ENCODE data around the gene CCNE1. TPM values are rescaled to one million over a fixed set of nuclear protein-coding genes. Genes with fewer than 3 reads are reported as not detected.

Gene CCNE1
- 10 to 100 TPM; 39.3 to 41.9 TPM for total RNA-seq

DNA sequence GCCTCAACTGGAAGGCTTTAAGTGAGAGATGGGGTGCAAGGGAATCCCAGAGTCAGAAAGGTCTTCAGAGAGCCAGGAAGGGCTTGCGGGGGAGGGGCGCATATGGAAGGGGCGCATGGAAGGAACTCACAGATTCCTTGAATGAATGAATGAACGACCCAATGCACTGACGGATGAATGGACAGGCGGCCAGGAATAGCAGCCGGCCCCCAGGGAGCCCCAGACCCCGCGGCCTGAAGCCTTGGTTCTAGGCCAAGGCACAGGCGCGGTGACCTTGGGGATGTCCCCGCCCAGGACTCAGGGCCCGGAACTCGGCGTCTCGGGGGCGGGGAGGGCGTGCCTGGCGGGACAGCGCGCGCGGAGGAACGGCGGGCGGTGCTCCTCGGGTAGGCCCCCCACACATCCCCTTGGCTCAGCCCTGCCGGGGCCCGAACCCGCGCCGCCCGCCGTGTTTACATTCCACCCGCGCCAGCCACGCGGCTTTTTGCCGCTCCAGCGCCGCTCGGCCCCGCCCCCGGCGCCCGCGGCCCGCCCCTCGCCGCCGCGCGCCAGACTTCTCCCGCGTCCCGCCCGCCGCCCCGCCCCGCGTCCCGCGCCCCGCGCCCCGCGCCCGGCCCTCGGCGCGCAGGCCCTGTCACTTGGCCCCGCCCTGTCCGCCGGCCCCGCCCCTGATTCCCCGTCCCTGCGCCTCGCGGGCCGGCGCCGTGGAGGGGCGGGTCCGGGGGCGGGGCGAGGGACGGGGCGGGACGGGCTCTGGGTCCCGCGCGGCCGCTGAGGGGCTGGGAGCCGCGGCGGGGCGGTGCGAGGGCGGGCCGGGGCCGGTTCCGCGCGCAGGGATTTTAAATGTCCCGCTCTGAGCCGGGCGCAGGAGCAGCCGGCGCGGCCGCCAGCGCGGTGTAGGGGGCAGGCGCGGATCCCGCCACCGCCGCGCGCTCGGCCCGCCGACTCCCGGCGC lies at the start of gene CCNE1:
Gene CCNE1, plus strand, starts transcription at position 867 of the 955 bp plus-strand sequence. CDS start 565 bp downstream, outside the sequence.
- peak within 1 kb of the TSS; percentile 90 to 94 for H3K4me3 Mint-ChIP-seq
- H3K27ac Mint-ChIP-seq = peak within 1 kb of the TSS; percentile 88
- peaks cover 27% of the 10 kb centered on the region for H3K4me1 Mint-ChIP-seq (ENCODE audit: low read depth)
- ATAC-seq (replicated peaks in 1 of 2) (peak; percentile 90 to 93), DNase-seq (peak; percentile 96 to 97)
- no peaks in the 10 kb centered on the region for H3K27me3 Mint-ChIP-seq (ENCODE audit: low read depth)
- peaks cover 4 to 10% of the 10 kb centered on the region in 2 donors for H3K36me3 Mint-ChIP-seq (ENCODE audit: insufficient read depth in 2 of 2)
- H3K9me3 Mint-ChIP-seq = no peaks in the 10 kb centered on the region

DNA sequence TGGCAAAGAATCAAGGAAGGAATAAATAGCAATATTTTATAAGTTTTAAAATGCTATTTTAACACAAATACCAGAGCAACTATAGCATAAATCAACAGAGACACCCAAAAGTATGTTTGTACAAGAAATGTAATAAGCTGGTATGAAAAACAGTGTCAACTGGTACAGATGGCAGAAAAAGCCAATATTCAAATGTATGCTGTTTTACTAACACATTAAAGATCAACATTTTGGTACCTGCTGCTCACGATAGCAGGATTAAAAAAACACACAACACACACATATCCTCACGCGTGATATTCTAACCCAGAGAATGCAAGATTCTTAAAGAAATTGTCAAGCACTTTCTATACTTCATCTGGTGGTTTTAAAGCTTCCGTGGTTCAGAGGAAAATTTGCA lies 48.6 kb upstream of the CCNE1 start:
- peaks cover 5% of the 10 kb centered on the region for H3K4me1 Mint-ChIP-seq (ENCODE audit: low read depth)
- no peaks in the 10 kb centered on the region for H3K36me3 Mint-ChIP-seq (ENCODE audit: insufficient read depth in 2 of 2)
- no peaks in the 10 kb centered on the region for H3K27me3 Mint-ChIP-seq (ENCODE audit: low read depth)
- H3K9me3 Mint-ChIP-seq = no peaks in the 10 kb centered on the region
- H3K27ac Mint-ChIP-seq = no peak overlapping the region
- no peak overlapping the region for H3K4me3 Mint-ChIP-seq
- ATAC-seq (replicated peaks in 1 of 2) (no peak), DNase-seq (no peak)

DNA sequence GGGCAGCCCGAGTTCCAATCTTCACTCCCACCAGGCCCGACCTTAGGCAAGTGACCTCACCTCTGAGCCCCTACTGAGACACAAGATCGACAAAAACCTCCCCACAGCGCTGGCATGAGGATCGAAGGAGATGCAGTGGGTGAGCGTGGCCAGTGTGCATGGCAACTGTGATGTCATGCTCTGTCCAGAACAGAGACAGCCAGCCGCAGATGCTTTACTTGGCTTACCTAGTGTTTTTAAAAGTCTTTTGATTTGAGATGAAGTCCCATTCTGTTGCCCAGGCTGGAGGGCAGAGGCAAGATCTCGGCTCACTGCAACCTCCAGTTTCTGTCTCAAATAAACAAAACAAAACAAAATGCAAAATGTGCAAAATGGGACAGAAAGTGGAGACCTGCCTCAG lies 47.4 kb upstream of the CCNE1 start:
- Mint-ChIP-seq H3K36me3 (ENCODE audit: insufficient read depth in 2 of 2) (no peaks in the 10 kb centered on the region), H3K27ac (no peak overlapping the region), H3K27me3 (ENCODE audit: low read depth) (no peaks in the 10 kb centered on the region), H3K4me1 (ENCODE audit: low read depth) (peaks cover 5% of the 10 kb centered on the region), H3K4me3 (no peak overlapping the region), H3K9me3 (no peaks in the 10 kb centered on the region)
- ATAC-seq (replicated peaks in 1 of 2) = no peak
- DNase-seq = no peak

DNA sequence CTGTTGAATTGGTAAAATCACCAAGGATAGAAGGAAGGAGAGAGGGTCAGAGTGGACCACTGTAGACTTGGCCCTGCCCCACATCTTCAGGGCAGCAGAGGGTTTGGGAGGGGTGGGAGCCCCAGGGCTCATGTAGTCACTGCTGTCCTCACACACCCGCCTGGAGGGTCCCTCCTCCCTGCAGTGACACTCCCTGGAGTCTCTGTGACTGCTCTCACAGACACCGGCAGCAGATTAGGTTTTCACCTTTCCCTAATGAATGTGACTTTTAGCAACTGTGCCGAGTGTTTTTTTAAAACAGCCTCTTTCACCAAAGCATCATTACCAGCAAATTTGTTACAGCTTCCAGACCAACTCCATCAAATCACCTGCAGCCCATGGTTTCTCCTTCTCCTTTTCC lies 45.7 kb upstream of the CCNE1 start:
- Mint-ChIP-seq H3K27me3 (ENCODE audit: low read depth) (no peaks in the 10 kb centered on the region), H3K9me3 (no peaks in the 10 kb centered on the region), H3K4me1 (ENCODE audit: low read depth) (no peaks in the 10 kb centered on the region), H3K27ac (no peak overlapping the region), H3K4me3 (no peak overlapping the region), H3K36me3 (ENCODE audit: insufficient read depth in 2 of 2) (no peaks in the 10 kb centered on the region)
- ATAC-seq (replicated peaks in 1 of 2) (no peak), DNase-seq (no peak)

DNA sequence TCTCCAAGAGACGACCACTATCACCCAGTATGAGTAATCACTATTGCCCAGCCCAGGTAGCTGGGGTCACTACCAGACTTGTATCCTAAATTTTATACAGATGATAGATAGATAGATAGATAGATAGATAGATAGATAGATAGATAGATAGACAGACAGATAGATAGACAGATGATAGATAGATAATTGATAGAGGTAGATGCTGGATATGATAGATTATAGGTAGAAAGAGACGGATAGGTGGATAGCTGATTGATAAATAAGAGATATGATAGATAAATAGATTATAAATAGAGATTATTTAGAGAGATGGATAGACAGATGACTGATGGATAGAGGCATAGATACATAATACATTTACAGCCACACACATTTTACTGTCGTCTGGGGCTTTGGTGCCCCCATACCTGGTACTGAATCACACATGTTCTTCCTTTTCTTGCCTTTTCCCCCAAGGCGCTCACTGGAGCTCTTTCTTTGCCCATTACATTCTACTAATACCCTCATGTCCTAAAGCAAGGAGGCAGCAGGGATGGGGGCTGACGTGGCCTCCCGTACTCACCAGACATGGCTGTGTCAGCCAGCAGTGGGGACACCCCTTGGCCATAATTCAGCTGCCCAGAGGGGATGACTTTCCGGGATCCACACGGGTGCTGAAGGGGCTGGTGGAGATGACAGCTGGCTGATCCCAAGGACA lies 44.6 kb upstream of the CCNE1 start:
- ATAC-seq (replicated peaks in 1 of 2) (no peak), DNase-seq (no peak)
- Mint-ChIP-seq H3K4me1 (ENCODE audit: low read depth) (peaks cover 7% of the 10 kb centered on the region), H3K27me3 (ENCODE audit: low read depth) (no peaks in the 10 kb centered on the region), H3K4me3 (no peak overlapping the region), H3K36me3 (ENCODE audit: insufficient read depth in 2 of 2) (no peaks in the 10 kb centered on the region), H3K9me3 (no peaks in the 10 kb centered on the region), H3K27ac (no peak overlapping the region)

DNA sequence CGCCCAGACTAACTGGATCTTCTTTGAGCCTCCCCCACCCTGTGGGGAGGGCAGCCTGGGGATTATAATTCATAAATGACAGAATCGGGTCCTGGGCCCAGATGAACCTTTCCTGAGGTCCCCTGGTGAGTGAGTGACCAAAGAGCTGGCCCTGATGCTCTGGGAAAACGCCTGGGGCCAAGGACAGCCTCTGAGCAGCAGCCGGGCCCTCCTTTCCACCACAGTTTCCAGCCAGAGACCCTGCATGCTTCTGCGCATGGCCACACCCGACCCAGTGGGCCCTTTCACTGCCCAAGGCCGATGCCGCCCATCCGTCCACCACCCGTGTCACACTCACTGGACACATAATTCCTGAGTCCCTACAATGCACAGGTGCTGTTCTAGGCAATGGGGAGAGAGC lies 43.6 kb upstream of the CCNE1 start:
- Mint-ChIP-seq H3K4me1 (ENCODE audit: low read depth) (peaks cover 7% of the 10 kb centered on the region), H3K36me3 (ENCODE audit: insufficient read depth in 2 of 2) (no peaks in the 10 kb centered on the region), H3K27me3 (ENCODE audit: low read depth) (no peaks in the 10 kb centered on the region)

DNA sequence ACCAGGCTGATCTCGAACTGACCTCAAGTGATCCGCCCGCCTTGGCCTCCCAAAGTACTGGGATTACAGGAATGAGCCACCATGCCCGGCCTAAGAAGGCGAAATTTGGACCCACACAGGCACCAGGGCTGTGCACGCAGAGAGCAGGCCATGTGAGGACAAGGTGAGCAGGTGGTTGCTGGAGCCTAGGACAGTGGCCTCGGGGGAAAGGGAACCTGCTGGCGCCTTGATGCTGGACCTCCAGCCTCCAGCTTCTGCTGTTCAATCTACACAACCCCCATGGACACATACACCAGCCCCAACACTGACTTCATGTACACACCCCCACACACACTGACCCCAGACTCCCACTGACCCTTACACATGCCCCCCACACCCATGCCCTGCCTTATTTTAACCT lies 41.8 kb upstream of the CCNE1 start:
- no peak for ATAC-seq (replicated peaks in 1 of 2)
- Mint-ChIP-seq H3K27me3 (ENCODE audit: low read depth) (no peaks in the 10 kb centered on the region), H3K9me3 (no peaks in the 10 kb centered on the region), H3K36me3 (ENCODE audit: insufficient read depth in 2 of 2) (no peaks in the 10 kb centered on the region), H3K27ac (no peak overlapping the region), H3K4me1 (ENCODE audit: low read depth) (peaks cover 7% of the 10 kb centered on the region), H3K4me3 (no peak overlapping the region)
- DNase-seq = no peak

More for the DNA sequence above, 43.6 kb upstream of the CCNE1 start:
- Mint-ChIP-seq H3K9me3 (no peaks in the 10 kb centered on the region), H3K4me3 (no peak overlapping the region), H3K27ac (no peak overlapping the region)
- DNase-seq (no peak), ATAC-seq (replicated peaks in 1 of 2) (no peak)

DNA sequence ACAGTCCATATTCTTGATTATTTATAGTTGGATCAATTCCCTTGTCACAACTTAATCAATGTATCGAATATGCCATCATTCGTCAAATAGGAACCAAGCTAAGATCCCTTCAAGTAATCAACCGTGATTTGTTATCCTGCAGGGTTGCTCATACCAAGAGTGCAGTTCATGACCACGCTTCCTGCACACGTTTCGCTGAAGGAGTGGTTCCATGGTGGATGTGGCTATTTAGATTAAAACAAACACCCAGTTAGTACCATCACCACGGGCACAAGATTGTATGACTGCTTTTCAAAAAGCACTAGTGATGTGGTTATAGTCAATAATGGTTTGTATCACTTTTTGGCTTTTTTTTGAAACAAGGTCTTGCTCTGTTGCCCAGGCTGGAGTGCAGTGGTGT lies 41.1 kb upstream of the CCNE1 start:
- peak; percentile 72 to 79 for ATAC-seq (replicated peaks in 1 of 2)
- peak; percentile 20 for DNase-seq
- Mint-ChIP-seq H3K4me3 (no peak overlapping the region), H3K36me3 (ENCODE audit: insufficient read depth in 2 of 2) (no peaks in the 10 kb centered on the region), H3K9me3 (no peaks in the 10 kb centered on the region), H3K4me1 (ENCODE audit: low read depth) (peaks cover 7% of the 10 kb centered on the region), H3K27me3 (ENCODE audit: low read depth) (no peaks in the 10 kb centered on the region), H3K27ac (no peak overlapping the region)

DNA sequence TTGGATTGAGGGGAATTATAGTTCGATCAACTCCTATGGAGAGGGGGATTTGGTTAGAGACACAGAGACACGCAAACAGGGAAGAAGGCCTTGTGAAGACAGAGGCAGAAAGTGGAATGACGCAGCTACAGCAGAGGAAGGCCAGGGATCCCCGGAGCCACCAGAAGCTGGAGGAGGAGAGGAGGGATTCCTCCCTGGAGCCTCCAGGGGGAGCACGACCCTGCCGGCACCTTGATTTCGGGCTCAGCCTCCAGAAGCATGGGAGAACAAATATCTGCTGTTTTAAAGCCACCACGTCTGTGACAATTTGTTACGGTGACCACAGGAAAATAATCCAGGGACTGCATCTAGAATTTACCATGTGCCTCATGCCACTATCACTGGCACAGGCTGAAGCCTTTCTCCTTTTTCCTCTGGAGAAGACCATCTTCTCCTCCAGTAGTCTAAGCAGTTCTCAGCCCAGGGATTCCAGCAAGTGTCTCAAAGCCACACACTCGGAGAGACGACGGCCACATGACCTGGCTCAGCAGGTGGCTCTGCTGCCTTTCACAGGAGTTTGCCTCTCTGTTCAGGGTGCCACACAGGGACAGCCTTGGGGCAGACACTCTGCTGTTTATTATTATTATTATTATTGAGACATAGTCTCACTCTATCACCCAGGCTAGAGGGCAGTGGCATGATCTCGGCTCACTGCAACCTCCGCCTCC lies 39.9 kb upstream of the CCNE1 start:
- Mint-ChIP-seq H3K27me3 (ENCODE audit: low read depth) (no peaks in the 10 kb centered on the region), H3K27ac (no peak overlapping the region), H3K4me3 (no peak overlapping the region), H3K9me3 (no peaks in the 10 kb centered on the region), H3K4me1 (ENCODE audit: low read depth) (peaks cover 7% of the 10 kb centered on the region), H3K36me3 (ENCODE audit: insufficient read depth in 2 of 2) (no peaks in the 10 kb centered on the region)
- DNase-seq (peak; percentile 13 to 31), ATAC-seq (replicated peaks in 1 of 2) (no peak)

DNA sequence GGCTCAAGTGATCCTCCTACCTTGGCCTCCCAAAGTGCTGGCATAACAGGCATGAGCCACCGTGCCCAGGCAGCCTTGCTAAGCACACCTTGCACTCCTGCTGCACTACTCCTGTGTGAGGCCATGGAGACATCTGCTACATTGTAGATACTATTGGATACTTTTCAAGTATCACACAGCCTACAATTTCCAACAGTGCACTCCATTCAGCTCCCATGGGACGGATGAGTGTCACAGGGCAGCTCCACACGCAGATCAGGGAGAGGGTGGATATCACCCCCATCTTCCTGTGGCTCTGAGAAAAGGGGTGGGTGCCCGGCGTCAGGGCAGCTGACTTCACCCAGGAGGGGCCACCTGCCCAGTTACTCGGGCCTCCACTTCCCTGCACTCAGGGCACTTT lies 39.1 kb upstream of the CCNE1 start:
- no peaks in the 10 kb centered on the region for H3K9me3 Mint-ChIP-seq
- no peaks in the 10 kb centered on the region for H3K36me3 Mint-ChIP-seq (ENCODE audit: insufficient read depth in 2 of 2)
- DNase-seq = no peak
- no peak for ATAC-seq (replicated peaks in 1 of 2)
- no peaks in the 10 kb centered on the region for H3K27me3 Mint-ChIP-seq (ENCODE audit: low read depth)
- H3K4me1 Mint-ChIP-seq (ENCODE audit: low read depth) = peaks cover 7% of the 10 kb centered on the region
- H3K27ac Mint-ChIP-seq = no peak overlapping the region
- H3K4me3 Mint-ChIP-seq = no peak overlapping the region

DNA sequence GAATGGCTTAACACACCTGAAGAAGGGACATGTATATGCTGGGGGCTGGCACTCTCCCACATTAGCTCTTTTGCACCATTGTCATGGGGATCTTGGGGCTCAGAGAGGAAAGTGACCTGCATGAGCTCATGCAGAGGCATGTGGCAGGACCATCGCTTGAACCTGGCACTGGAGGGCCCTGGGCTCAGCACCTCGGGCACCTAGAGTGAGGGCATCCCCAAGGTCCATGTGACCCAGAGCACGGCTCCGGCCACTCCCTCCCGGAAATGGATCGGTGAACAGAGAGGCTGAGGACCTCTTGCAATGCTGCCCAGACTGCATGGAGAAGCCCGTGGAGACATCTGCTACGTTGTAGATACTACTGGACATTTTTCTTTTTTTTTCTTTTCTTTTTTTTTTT lies 38.6 kb upstream of the CCNE1 start:
- H3K27ac Mint-ChIP-seq = no peak overlapping the region
- DNase-seq = no peak
- peaks cover 7% of the 10 kb centered on the region for H3K4me1 Mint-ChIP-seq (ENCODE audit: low read depth)

DNA sequence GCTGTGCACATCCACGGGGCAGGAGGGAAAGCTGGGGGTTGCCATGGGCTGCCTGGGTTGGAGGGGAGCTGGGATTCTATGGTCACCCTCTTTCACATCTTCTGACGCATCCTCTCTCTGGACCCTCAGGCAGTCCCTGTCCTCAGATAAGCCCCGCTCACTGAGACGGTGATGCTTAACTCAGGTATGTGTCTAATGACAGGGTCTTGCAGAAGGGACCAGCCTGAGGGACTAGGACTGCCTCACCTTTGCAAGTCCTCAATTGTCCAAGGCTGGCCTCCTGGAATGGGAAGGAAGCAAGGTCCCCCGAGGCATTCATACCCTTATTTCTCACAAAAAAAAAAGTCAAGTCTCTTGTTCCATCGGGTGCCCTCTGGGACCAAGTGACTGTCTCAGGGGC lies 37.7 kb upstream of the CCNE1 start:
- no peak for DNase-seq
- ATAC-seq (replicated peaks in 1 of 2) = no peak
- Mint-ChIP-seq H3K27me3 (ENCODE audit: low read depth) (no peaks in the 10 kb centered on the region), H3K27ac (no peak overlapping the region), H3K4me3 (no peak overlapping the region), H3K9me3 (no peaks in the 10 kb centered on the region), H3K36me3 (ENCODE audit: insufficient read depth in 2 of 2) (no peaks in the 10 kb centered on the region), H3K4me1 (ENCODE audit: low read depth) (peaks cover 7% of the 10 kb centered on the region)

More for the DNA sequence above, 38.6 kb upstream of the CCNE1 start:
- H3K27me3 Mint-ChIP-seq (ENCODE audit: low read depth) = no peaks in the 10 kb centered on the region
- ATAC-seq (replicated peaks in 1 of 2) = no peak
- no peak overlapping the region for H3K4me3 Mint-ChIP-seq
- no peaks in the 10 kb centered on the region for H3K9me3 Mint-ChIP-seq
- H3K36me3 Mint-ChIP-seq (ENCODE audit: insufficient read depth in 2 of 2) = no peaks in the 10 kb centered on the region

DNA sequence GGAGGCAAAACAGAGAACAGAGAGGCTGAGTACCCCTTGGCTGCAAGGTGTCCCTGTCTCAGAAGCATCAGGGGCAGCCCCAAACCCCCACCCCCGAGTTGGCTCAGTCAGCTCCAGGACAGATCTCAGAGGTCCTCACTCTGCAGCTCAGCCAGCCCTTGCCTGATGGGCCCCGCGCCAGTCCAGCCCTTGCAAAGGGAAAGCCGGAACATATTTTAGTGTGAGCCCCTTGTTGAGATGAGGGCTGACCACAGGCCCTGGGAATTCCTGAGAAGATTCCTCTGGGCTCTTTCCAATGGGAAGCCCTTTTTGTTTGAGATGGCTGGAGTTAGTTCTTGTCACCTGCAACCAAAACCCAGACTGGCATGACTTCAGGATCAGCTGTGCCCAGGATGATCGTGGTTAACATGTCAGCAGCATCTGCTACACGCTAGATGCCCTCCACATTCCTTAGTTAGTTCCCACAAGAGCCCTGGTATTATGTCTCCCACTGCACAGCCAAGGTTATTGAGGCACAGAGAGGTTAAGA lies 33.9 kb upstream of the CCNE1 start:
- Mint-ChIP-seq H3K9me3 (no peaks in the 10 kb centered on the region), H3K4me1 (ENCODE audit: low read depth) (peaks cover 7% of the 10 kb centered on the region), H3K27me3 (ENCODE audit: low read depth) (no peaks in the 10 kb centered on the region), H3K27ac (no peak overlapping the region), H3K36me3 (ENCODE audit: insufficient read depth in 2 of 2) (no peaks in the 10 kb centered on the region), H3K4me3 (no peak overlapping the region)
- DNase-seq (no peak), ATAC-seq (replicated peaks in 1 of 2) (no peak)

Data from activated T-cell treated with anti-CD3 and anti-CD28 coated beads, Interleukin-2, amount 50 U/mL, for 72 hours (primary cell).